HepG2 (cell line): Measurements from ENCODE around the gene MIDN. TPM values are rescaled to one million over a fixed set of nuclear protein-coding genes. Genes with fewer than 3 reads are reported as not detected.

ENCODE experiments used
- ATAC-seq: fragments of 200-7000 bp; cut with Tn5 transposase; 3 replicates; pipeline ENCODE4 v1.9.1; 2020; ENCODE audit warnings: mild to moderate bottlenecking, moderate library complexity
- BruUV-seq: library from RNA; stranded (reverse); fragments of 400-500 nt; replicated peaks from 2 replicates; lab custom pipeline; 2021; lab: Mats Ljungman, UMichigan
- CTCF ChIA-PET: fragments of 300-600 bp; formaldehyde crosslinking; extraction: SDS; loops from one replicate; lab custom pipeline; 2021; ENCODE audit warnings: low total read pairs, inconsistent platforms, low intra/inter-chr PET ratio; lab: Yijun Ruan, JAX
- POLR2A ChIA-PET: fragments of 350-600 bp; sonication (Branson Sonifier 250); formaldehyde crosslinking; loops from one replicate; lab custom pipeline; 2020; ENCODE audit warnings: antibody characterized with exemption, inconsistent platforms; lab: Yijun Ruan, JAX
- DNase-seq: peaks from one replicate; pipeline ENCODE4 v3.0.0-alpha.2; 2015; ENCODE audit warnings: low spot score
- FAIRE-seq: peaks from 3 replicates; lab custom pipeline; 2011; peaks lifted over from hg19 to GRCh38; lab: Jason Lieb, UNC
- H2AFZ ChIP-seq: one replicate; pipeline ENCODE4 v1.6.1; 2011; ENCODE audit warnings: low read length, inconsistent platforms
- H3K27ac ChIP-seq: fragments of 300-600 bp; 3 replicates; pipeline ENCODE4 v1.8.0; 2011; ENCODE audit warnings: mixed run types, mild to moderate bottlenecking, mixed read lengths, low read length, inconsistent platforms; ENCODE audit not compliant: insufficient read depth; ENCODE audit errors: extremely low read length
- H3K27me3 ChIP-seq, 2 experiments: fragments of 200-600 bp in 1 of 2; 2 replicates in 1 of 2; 3 replicates in 1 of 2; pipeline versions ENCODE4 v1.6.0 to v1.8.0; 2011; ENCODE audit warnings: low read length in 2 of 2, mild to moderate bottlenecking in 2 of 2, moderate library complexity in 2 of 2, inconsistent platforms in 1 of 2; ENCODE audit not compliant: insufficient read depth in 2 of 2, control insufficient read depth in 1 of 2
- H3K36me3 ChIP-seq, 2 experiments: fragments of 200-600 bp in 1 of 2; replicated peaks in 1 of 2; 2 replicates in 1 of 2; 3 replicates in 1 of 2; pipeline versions ENCODE4 v1.5.1 to v1.8.0; 2011; ENCODE audit warnings: low read length in 2 of 2, inconsistent platforms in 1 of 2; ENCODE audit not compliant: insufficient read depth in 2 of 2, control insufficient read depth in 1 of 2
- H3K4me1 ChIP-seq: 2 replicates; pipeline ENCODE4 v1.5.1; 2012; ENCODE audit warnings: low read length, inconsistent platforms; ENCODE audit not compliant: insufficient read depth
- H3K4me2 ChIP-seq: 2 replicates; pipeline ENCODE4 v1.6.0; 2011; ENCODE audit warnings: low read depth, low read length, inconsistent platforms
- H3K4me3 ChIP-seq, 3 experiments: fragments of 200-600 bp in 1 of 3; sonication (generic), shearing (Covaris generic) in 1 of 3; replicated peaks in 1 of 3; 2 replicates each; pipeline ENCODE4 v1.5.1; 2011 to 2016; ENCODE audit warnings: low read length in 3 of 3, inconsistent platforms in 2 of 3, low read depth in 2 of 3, mild to moderate bottlenecking in 2 of 3, control low read depth in 1 of 3, mixed read lengths in 1 of 3; ENCODE audit not compliant: insufficient read depth in 1 of 3
- H3K79me2 ChIP-seq: one replicate; pipeline ENCODE4 v1.6.1; 2011; ENCODE audit warnings: low read length, inconsistent platforms; ENCODE audit not compliant: insufficient read depth
- H3K9ac ChIP-seq: 2 replicates; pipeline ENCODE4 v1.6.0; 2011; ENCODE audit warnings: mild to moderate bottlenecking, low read depth, low read length, inconsistent platforms; ENCODE audit not compliant: insufficient read depth
- H3K9me3 ChIP-seq: 2 replicates; pipeline ENCODE4 v1.5.1; 2012; ENCODE audit warnings: mild to moderate bottlenecking, low read length
- H4K20me1 ChIP-seq: 2 replicates; pipeline ENCODE4 v1.6.0; 2011; ENCODE audit warnings: inconsistent platforms, mild to moderate bottlenecking, low read length, moderate library complexity; ENCODE audit not compliant: insufficient read depth
- ARID2 ChIP-seq: sonication (generic); formaldehyde crosslinking; IDR thresholded peaks from 2 replicates; pipeline ENCODE4 v1.8.1; 2022; ENCODE audit warnings: mild to moderate bottlenecking, missing genetic modification reagents, borderline replicate concordance
- CHD2 ChIP-seq: IDR thresholded peaks from 2 replicates; pipeline ENCODE4 v1.6.1; 2011; ENCODE audit warnings: low read depth, low read length, improper control_type of control experiment
- CHD4 ChIP-seq: fragments of 200-600 bp; sonication (generic); IDR thresholded peaks from 2 replicates; pipeline ENCODE4 v1.7.0; 2017; ENCODE audit warnings: mild to moderate bottlenecking, low read length, borderline replicate concordance
- HDAC6 ChIP-seq: fragments of 200-600 bp; sonication (generic); IDR thresholded peaks from 2 replicates; pipeline ENCODE4 v1.7.0; 2017; ENCODE audit warnings: mild to moderate bottlenecking, antibody characterized with exemption, low read length, low read depth
- HNF4A ChIP-seq: sonication (generic); formaldehyde crosslinking; IDR thresholded peaks from 2 replicates; pipeline ENCODE4 v1.4.0; 2020; ENCODE audit warnings: missing genetic modification reagents
- NR1H2 ChIP-seq: sonication (generic); formaldehyde crosslinking; IDR thresholded peaks from 2 replicates; pipeline ENCODE4 v1.8.1; 2022; ENCODE audit warnings: low read depth, missing genetic modification reagents, borderline replicate concordance
- RAD21 ChIP-seq: fragments of 450-650 bp; formaldehyde crosslinking; IDR thresholded peaks from 2 replicates; pipeline ENCODE4 v1.5.0; 2020; ENCODE audit warnings: mild to moderate bottlenecking
- STAT5B ChIP-seq: sonication (generic); formaldehyde crosslinking; IDR thresholded peaks from 2 replicates; pipeline ENCODE4 v1.4.0; 2020; ENCODE audit warnings: missing genetic modification reagents
- ZBTB7B ChIP-seq: sonication (generic); formaldehyde crosslinking; IDR thresholded peaks from 2 replicates; pipeline ENCODE4 v1.4.0; 2020; ENCODE audit warnings: missing genetic modification reagents
- ZBTB8A ChIP-seq: sonication (generic); formaldehyde crosslinking; IDR thresholded peaks from 2 replicates; pipeline ENCODE4 v1.4.0; 2020; ENCODE audit warnings: mild to moderate bottlenecking, low read depth, missing genetic modification reagents, borderline replicate concordance
- ZFP36L2 ChIP-seq: sonication (generic); formaldehyde crosslinking; IDR thresholded peaks from 2 replicates; pipeline ENCODE4 v1.4.0; 2020; ENCODE audit warnings: missing genetic modification reagents
- ZNF546 ChIP-seq: sonication (generic); formaldehyde crosslinking; conservative IDR thresholded peaks from 2 replicates; pipeline ENCODE4 v1.8.1; 2023; ENCODE audit warnings: mild to moderate bottlenecking, missing genetic modification reagents
- ZNF703 ChIP-seq: sonication (generic); formaldehyde crosslinking; IDR thresholded peaks from 2 replicates; pipeline ENCODE4 v1.5.1; 2020; ENCODE audit warnings: missing genetic modification reagents, mild to moderate bottlenecking, moderate library complexity, borderline replicate concordance
- ZSCAN22 ChIP-seq: sonication (generic); formaldehyde crosslinking; IDR thresholded peaks from 2 replicates; pipeline ENCODE4 v1.4.0; 2020; ENCODE audit warnings: mild to moderate bottlenecking, missing genetic modification reagents
- WGBS: methylation state at CpG from one replicate; pipeline ENCODE4 v1.1.6; 2017; ENCODE audit warnings: low lambda C conversion rate; 5-methylcytosine and 5-hydroxymethylcytosine counted together
- in situ Hi-C: cut with HindIII; loops from 2 replicates; pipeline ENCODE4 v1.10.0; 2017; ENCODE audit warnings: low pct_unique_long_range_greater_than_20kb; ENCODE audit not compliant: extremely low pct_ligation_motif_present
- intact Hi-C: fragments of 100-400 bp; cut with micrococcal nuclease; formaldehyde crosslinking; loops from one replicate; pipeline ENCODE4 v1.10.0; 2022; ENCODE audit not compliant: unreplicated experiment
- polyA plus RNA-seq, 8 experiments: library from polyadenylated mRNA; depleted of rRNA in 3 of 8; stranded (reverse) in 7 of 8; unstranded in 1 of 8; fragments of >200 nt; fragmentation: Illumina TruSeq in 4 of 8; extraction: Trizol in 4 of 8; gene quantifications; 2 replicates each; pipeline versions ENCODE4 v1.2.1 to v1.2.3, GENCODE V29; 2011 to 2016; ENCODE audit warnings: low read depth in 4 of 8, missing spikeins in 1 of 8, mixed read lengths in 1 of 8; ENCODE audit not compliant: insufficient read depth in 1 of 8
- total RNA-seq, 5 experiments: library from RNA; depleted of rRNA; stranded (reverse); fragments of >200 nt; fragmentation: Illumina TruSeq; extraction: Trizol; gene quantifications; 2 replicates each; pipeline ENCODE4 v1.2.3, GENCODE V29; 2016; ENCODE audit warnings: low read depth in 1 of 5
- TF ChIP-seq, protein P1 (sequence below): IDR thresholded peaks from 2 replicates; pipeline ENCODE4 v1.6.1; 2016; ENCODE audit warnings: missing biosample characterization, missing genetic modification reagents, low read depth
- TF ChIP-seq, protein P2 (sequence below): IDR thresholded peaks from 2 replicates; pipeline ENCODE4 v1.6.1; 2018; ENCODE audit warnings: missing genetic modification reagents

Gene MIDN
- total and polyA plus RNA-seq, 2 of the 13 experiments (the other 11 are each of a cell fraction or from before 2014, with no cell fraction given) = 8.4 to 18.0 TPM

DNA sequence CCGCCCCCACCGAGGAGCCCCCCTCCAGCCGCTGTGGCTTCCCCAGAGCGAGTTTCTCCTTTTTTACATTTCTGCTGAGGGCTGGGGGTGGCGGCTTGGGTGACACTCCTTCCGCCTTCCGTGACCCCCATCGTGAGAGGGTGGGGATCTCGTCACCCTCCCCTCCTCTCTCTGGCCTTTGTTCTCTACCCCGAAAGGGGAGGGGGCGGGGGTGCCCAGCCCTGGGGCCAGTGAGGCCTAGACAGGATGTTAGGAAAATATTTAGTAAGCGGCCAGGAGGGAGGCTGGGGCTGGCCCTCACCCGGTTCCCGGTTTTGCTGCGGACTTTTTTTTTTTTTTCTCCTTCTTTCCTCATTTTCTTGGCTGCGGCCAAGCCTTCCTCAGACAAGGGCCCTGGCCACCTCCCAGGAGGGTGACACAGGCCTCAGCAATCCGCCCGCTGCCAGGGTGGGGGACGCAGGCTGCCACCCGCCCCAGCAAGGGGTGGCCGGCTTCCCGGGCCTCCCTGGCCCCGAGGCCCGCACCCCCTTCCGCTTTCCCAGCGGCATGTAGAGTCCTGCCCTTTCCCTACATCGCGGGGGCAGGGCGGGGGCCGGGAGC lies 3.9 kb downstream of the MIDN start (continued):
- TF ChIP-seq, protein P1, sequence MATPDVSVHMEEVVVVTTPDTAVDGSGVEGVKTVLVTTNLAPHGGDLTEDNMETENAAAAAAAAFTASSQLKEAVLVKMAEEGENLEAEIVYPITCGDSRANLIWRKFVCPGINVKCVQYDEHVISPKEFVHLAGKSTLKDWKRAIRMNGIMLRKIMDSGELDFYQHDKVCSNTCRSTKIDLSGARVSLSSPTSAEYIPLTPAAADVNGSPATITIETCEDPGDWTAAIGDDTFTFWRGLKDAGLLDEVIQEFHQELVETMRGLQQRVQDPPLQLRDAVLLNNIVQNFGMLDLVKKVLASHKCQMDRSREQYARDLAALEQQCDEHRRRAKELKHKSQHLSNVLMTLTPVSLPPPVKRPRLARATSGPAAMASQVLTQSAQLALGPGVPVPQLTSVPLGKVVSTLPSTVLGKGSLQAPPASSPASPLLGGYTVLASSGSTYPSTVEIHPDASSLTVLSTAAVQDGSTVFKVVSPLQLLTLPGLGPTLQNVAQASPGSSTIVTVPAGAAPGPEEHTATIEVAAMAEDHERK (CRISPR knock-in tag) = no peak
- no peak; the same call in none of the 2 replicates for TF ChIP-seq ZBTB7B (CRISPR knock-in tag)
- TF ChIP-seq CHD4 = no peak
- TF ChIP-seq ZNF546 (CRISPR knock-in tag) = 0 out of 2 replicates have a peak, but pooled peaks have one; percentile 16
- no peak for TF ChIP-seq NR1H2 (CRISPR knock-in tag)
- TF ChIP-seq STAT5B (CRISPR knock-in tag) = no peak
- TF ChIP-seq ZNF703 (CRISPR knock-in tag) = 0 out of 2 replicates have a peak, but pooled peaks have one; percentile 33
- no peak for TF ChIP-seq ZBTB8A (CRISPR knock-in tag)
- TF ChIP-seq HDAC6 = no peak
- TF ChIP-seq, all 625 proteins: peak for 91

DNA sequence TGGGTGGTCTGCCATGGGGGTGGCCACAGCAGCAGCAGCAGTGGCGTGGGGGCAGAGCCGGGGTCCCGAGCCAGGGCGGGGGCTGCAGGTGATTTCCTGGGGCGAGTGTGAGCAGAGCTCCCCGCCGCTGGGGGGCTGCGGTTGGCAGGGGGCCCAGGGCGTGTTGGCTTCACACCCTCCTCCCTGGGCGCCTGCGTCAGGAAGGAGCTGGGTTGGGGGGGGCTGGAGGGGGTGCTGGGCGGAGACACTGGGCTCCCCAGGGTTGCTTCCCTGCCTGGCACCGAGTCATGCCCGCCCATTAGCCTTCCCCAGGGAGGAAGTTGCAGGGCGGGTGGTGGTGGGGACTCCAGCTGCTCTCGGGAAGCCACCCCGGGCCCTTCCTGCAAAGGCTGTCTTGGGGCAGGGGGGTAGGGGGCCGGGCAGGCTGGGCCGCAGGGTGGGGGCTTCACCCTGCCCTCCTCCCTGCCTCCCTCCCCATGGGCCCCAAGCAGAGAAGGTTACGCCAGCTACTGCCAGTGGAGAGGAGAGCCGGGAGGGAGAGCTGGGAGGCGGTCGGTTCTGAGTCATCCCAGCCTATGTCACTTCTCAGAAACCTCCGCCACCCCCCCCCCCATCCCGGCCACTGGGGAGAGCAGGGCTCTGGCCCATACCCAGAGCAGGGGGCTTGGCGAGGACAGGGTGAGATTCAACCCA lies 4.6 kb downstream of the MIDN start:
- Histone ChIP-seq H3K36me3 (peaks cover 20 to 43% of the 10 kb centered on the region in 2 experiments), H3K4me2 (peak overlapping the region; percentile 87), H3K9ac (peak overlapping the region; percentile 92), H2AFZ (no peak overlapping the region), H3K27me3 (no peaks in the 10 kb centered on the region; a peak in 1 of 5 replicates), H3K79me2 (peaks cover 35% of the 10 kb centered on the region), H4K20me1 (peaks cover 55% of the 10 kb centered on the region; the same call in 1 of the 2 replicates), H3K9me3 (no peaks in the 10 kb centered on the region), H3K4me1 (peaks cover 49% of the 10 kb centered on the region), H3K4me3 (peak overlapping the region; percentile 86 to 90 (median 88)), H3K27ac (peak overlapping the region; percentile 94)
- ATAC-seq (peak; percentile 26), FAIRE-seq (no peak), DNase-seq (peak; percentile 82)
- in situ Hi-C loops (no loop called here), intact Hi-C loops (no loop called here)
- ChIA-PET POLR2A (interaction anchor here (0.9 to 13.7 kb wide), 10 partner anchors 9 to 155 kb away, joined by 3 to 668 read pairs (median 6); partner anchors contain the start of genes ATP5F1D, CIRBP, EFNA2 and FAM174C), CTCF (no interaction called here)
- WGBS = 6% methylated on average over 6 of the region's 26 CpGs
- no TSS peak for BruUV-seq
- TF ChIP-seq HNF4A (CRISPR knock-in tag) (no peak), ZFP36L2 (CRISPR knock-in tag) (no peak), RAD21 (CRISPR knock-in tag) (no peak), ZSCAN22 (CRISPR knock-in tag) (no peak), CHD2 (no peak), ARID2 (CRISPR knock-in tag) (no peak)
- TF ChIP-seq, protein P2, sequence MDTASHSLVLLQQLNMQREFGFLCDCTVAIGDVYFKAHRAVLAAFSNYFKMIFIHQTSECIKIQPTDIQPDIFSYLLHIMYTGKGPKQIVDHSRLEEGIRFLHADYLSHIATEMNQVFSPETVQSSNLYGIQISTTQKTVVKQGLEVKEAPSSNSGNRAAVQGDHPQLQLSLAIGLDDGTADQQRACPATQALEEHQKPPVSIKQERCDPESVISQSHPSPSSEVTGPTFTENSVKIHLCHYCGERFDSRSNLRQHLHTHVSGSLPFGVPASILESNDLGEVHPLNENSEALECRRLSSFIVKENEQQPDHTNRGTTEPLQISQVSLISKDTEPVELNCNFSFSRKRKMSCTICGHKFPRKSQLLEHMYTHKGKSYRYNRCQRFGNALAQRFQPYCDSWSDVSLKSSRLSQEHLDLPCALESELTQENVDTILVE (CRISPR knock-in tag) = no peak
